IPS DF 6.9 (cell line): Measurements from ENCODE around the gene PBX1.
"Not testable (repeated sequence)": the region's sequence is repeated elsewhere in the genome, so short reads cannot be mapped to it uniquely, and the experiment has no call there.

Source experiments
- DNase-seq: peaks from one replicate; pipeline ENCODE4 v3.0.0-alpha.2; 2013; ENCODE audit warnings: low read depth, low spot score
- H3K27ac ChIP-seq: one replicate; pipeline ENCODE4 v1.5.1; 2013; ENCODE audit warnings: low read length, control low read depth
- H3K27me3 ChIP-seq: 2 replicates; pipeline ENCODE4 v1.6.1; 2013; ENCODE audit warnings: mild to moderate bottlenecking, low read length; ENCODE audit not compliant: control insufficient read depth, insufficient read depth
- H3K36me3 ChIP-seq: 2 replicates; pipeline ENCODE4 v1.6.1; 2013; ENCODE audit warnings: low read length; ENCODE audit not compliant: control insufficient read depth, insufficient read depth
- H3K4me1 ChIP-seq: 2 replicates; pipeline ENCODE4 v1.6.1; 2013; ENCODE audit warnings: low read length; ENCODE audit not compliant: control insufficient read depth, insufficient read depth
- H3K4me3 ChIP-seq: 2 replicates; pipeline ENCODE4 v1.5.1; 2013; ENCODE audit warnings: mild to moderate bottlenecking, low read length
- H3K9me3 ChIP-seq: 2 replicates; pipeline ENCODE4 v1.6.1; 2013; ENCODE audit warnings: low read length, inconsistent platforms; ENCODE audit not compliant: control insufficient read depth, insufficient read depth
- WGBS: extraction: QIAGEN DNeasy Blood & Tissue Kit; methylation state at CpG from one replicate; pipeline ENCODE4 v1.1.7; 2013; ENCODE audit warnings: mixed read lengths, missing lambda C conversion rate; ENCODE audit not compliant: insufficient read length, insufficient coverage; 5-methylcytosine and 5-hydroxymethylcytosine counted together

PBX1 gene

DNA sequence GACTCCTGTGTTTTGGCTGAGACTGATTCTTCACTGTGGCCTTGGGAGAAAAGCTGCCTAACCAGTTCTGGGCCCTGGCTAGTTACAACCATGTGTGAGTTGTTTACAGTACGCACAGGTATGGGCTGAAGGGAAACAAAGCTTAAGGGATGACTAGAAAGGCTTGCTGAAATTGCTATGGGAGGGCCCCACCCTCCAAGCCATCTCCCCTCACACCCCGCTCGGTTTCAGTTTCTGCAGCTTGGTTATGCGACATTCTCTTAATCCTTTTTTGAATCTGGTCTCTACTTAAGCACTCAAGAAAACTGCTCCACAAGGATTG, 43.1 kb downstream of the PBX1 start:
- no peak overlapping the region for H3K4me3 ChIP-seq
- no peak for DNase-seq
- WGBS = no CpG with 5 or more reads among the region's 4 CpGs
- no peaks in the 10 kb centered on the region for H3K27me3 ChIP-seq
- H3K36me3 ChIP-seq = no peaks in the 10 kb centered on the region
- H3K4me1 ChIP-seq = peaks cover 3% of the 10 kb centered on the region; the same call in 1 of the 2 replicates
- no peak overlapping the region for H3K27ac ChIP-seq
- no peaks in the 10 kb centered on the region for H3K9me3 ChIP-seq

DNA sequence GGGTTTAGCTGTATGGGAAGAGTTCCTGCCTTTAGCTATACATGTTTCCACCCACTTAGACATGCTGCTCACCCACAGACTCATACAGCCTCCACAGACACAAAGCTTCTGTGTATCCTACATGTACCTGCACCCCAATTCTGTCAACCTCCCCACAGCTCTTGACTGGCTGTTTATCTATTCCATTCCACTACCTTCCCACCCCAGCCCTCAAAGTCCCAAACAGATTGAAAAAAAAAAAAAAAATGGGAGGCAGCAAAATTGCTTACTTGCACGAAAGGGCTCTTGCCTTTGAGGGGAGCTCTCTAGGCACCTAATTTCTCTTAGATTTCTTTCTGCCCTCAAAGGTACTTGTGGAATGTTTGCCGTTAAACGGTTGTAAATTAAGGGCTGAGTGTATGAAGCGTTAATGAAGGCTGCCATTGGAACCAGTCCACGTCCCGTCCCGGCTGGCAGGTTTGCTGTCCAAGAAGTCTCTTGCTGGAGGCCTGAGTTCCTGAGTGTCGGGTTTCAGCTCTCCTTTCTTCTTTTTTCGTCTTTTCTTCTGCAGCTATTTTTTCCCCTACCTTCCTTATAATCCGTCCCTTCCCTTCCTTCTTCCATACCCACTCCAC, 43.6 kb downstream of the PBX1 start:
- Histone ChIP-seq H3K27me3 (no peaks in the 10 kb centered on the region), H3K36me3 (no peaks in the 10 kb centered on the region), H3K27ac (no peak overlapping the region), H3K4me1 (peaks cover 3% of the 10 kb centered on the region; the same call in 1 of the 2 replicates), H3K9me3 (no peaks in the 10 kb centered on the region), H3K4me3 (no peak overlapping the region)
- no peak for DNase-seq
- WGBS = no CpG with 5 or more reads among the region's 10 CpGs

DNA sequence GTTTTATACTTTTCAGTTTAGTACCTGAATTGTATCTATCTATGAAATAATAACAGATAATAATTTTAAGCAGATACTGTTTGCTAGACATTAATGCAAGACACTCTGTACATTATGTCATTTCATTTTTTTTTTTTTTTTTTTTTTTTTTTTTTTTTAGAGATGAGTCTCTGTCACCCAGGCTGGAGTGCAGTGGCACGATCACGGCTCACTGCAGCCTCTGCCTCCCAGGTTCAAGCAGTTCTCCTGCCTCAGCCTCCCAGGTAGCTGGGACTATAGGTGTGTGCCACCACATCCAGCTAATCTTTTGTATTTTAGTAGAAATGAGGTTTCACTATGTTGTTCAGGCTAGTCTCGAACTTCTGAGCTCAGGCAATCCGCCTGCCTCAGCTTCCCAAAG, 44.8 kb downstream of the PBX1 start:
- H3K27ac ChIP-seq, H3K9me3 ChIP-seq, H3K4me3 ChIP-seq, H3K27me3 ChIP-seq, DNase-seq, H3K36me3 ChIP-seq, H3K4me1 ChIP-seq: not testable (repeated sequence)
- no CpG with 5 or more reads among the region's 4 CpGs for WGBS

DNA sequence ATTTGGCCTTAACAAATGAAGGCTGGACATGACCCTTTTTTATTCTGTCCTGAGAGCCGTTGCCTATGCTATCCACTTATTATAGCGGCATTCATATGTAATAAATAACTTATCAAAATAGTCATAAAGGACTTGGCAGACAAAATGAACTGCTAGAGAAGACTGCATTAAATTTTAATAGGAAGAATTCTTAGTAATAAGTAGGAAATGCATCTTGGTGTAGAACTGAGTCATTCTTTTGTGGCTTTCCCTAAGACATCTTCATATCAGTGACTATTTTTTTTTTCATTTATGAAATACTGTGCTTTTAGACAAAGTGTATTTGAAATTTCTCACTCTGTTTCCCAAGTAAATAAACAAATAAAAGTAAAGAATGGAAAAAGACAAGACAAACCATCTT, 45.6 kb downstream of the PBX1 start:
- Histone ChIP-seq H3K9me3 (no peaks in the 10 kb centered on the region), H3K4me3 (no peak overlapping the region), H3K4me1 (peaks cover 8% of the 10 kb centered on the region; the same call in 1 of the 2 replicates), H3K36me3 (no peaks in the 10 kb centered on the region), H3K27me3 (no peaks in the 10 kb centered on the region), H3K27ac (no peak overlapping the region)
- no peak for DNase-seq
- no CpG with 5 or more reads among the region's 2 CpGs for WGBS

DNA sequence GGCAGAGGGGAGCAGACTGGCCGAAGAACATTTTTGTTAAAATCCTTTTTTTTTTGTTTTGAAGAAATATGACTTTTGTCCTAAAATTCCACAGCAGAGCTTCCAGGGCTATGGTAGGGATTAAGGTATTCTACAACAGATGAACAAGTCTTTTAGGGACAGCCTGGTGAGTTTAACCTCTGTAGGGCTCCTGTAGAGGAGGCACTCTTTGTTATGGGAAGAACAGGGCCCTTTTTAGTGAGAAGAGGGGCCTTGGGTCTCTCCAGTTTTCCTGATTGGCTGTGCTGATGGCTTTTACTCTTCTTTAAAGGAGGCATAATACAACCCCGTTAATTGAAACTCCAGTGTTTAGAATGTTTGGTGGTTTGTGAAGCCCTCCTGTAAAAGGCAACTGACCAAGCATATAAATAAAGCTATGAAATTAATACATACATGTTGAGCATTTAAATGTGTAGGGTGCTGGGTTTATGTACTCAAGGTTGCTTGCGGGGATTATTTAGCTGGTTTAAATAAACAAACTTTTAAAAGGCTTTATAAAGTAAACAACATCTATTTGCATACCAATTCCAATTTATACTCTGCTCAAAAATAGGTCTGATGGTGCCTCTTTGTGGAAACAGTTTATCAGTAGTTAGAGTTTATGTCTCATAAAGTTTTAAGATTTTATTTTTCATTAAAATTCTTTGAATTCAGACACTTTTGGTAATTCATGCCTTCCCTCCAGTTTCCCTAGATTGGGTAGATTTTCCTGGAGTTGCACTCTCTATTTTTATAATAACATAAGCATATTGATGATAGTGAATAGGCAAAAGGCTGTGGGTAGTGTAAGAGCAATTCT, 46.5 kb downstream of the PBX1 start:
- Histone ChIP-seq H3K4me1 (peaks cover 9% of the 10 kb centered on the region; the same call in 1 of the 2 replicates), H3K27me3 (no peaks in the 10 kb centered on the region), H3K36me3 (no peaks in the 10 kb centered on the region), H3K9me3 (no peaks in the 10 kb centered on the region), H3K4me3 (no peak overlapping the region), H3K27ac (no peak overlapping the region)
- WGBS = no CpG with 5 or more reads among the region's 3 CpGs
- DNase-seq = no peak

DNA sequence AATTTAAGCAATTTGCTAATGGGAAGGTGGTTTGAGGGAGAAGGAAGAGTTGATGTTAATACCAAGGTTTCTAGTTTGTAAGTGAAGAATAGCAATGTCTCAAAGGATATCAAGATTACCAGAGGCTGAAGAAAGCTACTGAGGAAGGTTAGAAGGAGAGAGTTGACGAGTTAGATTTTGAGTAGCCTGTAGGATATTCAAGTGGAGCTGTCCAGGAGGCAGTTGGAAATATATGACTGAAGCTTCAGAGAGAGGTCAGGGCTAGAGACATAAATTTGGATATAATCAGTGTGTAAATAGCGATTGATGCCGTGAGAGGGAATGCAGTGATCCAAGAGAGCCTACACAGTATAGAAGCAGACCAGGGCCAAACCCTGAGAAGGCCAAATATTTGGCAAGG, 48.4 kb downstream of the PBX1 start:
- no peaks in the 10 kb centered on the region for H3K9me3 ChIP-seq
- no peak overlapping the region for H3K4me3 ChIP-seq
- H3K27me3 ChIP-seq = no peaks in the 10 kb centered on the region
- H3K4me1 ChIP-seq = peaks cover 11% of the 10 kb centered on the region; the same call in 1 of the 2 replicates
- no peak overlapping the region for H3K27ac ChIP-seq
- no peaks in the 10 kb centered on the region for H3K36me3 ChIP-seq
- no peak for DNase-seq
- no CpG with 5 or more reads among the region's 3 CpGs for WGBS

DNA sequence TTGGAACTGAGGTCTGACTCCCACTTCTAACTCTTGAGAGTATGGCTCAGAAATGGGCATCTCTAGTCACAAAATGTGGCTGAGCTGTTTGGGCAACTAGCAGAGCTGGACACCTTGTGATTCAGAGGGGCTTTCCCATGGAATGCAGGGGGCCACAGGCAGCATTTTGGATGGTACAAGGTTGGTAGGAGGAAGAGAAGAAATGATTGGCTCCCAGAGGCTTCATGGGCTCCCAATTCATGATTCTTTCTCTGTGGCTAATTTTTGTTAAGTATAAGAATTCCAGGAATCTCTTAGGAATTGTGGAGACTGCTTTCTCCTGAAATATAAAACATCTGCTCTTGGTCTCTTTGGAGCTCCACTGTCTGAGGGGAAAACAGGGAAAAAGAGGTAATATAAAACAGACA, 49.7 kb downstream of the PBX1 start:
- Histone ChIP-seq H3K4me3 (no peak overlapping the region), H3K9me3 (no peaks in the 10 kb centered on the region), H3K36me3 (no peaks in the 10 kb centered on the region; the same call in 1 of the 2 replicates), H3K4me1 (peaks cover 15% of the 10 kb centered on the region; the same call in 1 of the 2 replicates), H3K27ac (no peak overlapping the region), H3K27me3 (no peaks in the 10 kb centered on the region)
- no peak for DNase-seq

DNA sequence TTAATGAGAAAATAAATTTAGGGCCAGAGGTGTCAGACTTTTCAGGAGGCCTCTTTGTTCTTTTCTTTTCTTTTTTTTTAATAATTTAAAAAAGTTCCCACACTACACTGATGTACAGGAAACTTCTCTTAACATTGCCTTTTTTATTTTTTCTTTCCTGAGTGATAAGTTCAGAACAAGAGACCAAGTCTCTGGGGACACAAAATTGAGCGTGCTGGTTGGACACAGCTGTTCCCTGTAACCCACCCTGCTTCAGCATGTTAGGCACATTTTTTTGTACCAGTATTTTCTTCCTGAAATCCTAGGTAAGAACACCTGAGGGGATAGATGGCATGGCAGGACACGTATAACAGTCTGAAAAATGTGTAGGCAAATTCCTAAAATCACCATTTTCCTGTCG, 50.1 kb downstream of the PBX1 start:
- H3K4me3 ChIP-seq = no peak overlapping the region
- H3K27ac ChIP-seq = no peak overlapping the region
- peaks cover 18% of the 10 kb centered on the region; the same call in 1 of the 2 replicates for H3K4me1 ChIP-seq
- H3K27me3 ChIP-seq = no peaks in the 10 kb centered on the region
- no peak for DNase-seq
- H3K36me3 ChIP-seq = no peaks in the 10 kb centered on the region; the same call in 1 of the 2 replicates
- no peaks in the 10 kb centered on the region for H3K9me3 ChIP-seq
- WGBS = no CpG with 5 or more reads among the region's 3 CpGs

DNA sequence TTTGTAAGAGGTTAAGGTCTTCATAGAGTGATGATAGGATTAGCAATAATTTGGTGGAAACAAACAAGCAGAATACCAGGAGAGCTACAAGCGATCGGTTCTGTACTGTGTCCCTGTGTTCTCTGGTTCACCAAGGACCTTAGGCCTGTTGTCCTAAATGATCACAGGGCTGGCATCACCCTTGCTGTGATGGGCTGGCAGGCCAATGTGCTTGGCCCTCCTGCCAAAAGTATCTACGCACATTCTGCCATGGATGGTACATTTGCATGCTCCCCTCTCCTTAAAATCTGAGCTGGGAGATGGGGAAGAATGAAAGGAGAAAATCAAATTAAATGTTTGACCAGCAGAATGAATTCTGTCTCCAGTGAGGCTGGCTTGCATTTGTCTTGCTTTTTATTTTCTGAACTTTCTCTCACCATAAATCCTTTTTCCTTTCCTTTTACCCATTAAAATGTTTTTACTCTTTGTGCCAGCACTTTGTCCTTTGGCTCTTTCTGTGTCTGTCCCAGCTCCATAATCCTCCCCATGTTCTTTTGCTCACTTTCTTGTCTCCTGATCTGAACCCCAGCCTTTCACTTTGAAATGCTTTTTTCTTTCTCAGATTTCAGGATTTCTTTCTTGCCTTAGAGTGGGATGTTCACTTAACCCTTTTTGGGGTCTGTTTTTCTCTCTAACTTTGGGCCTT, 51.7 kb downstream of the PBX1 start:
- H3K9me3 ChIP-seq = no peaks in the 10 kb centered on the region
- peaks cover 19% of the 10 kb centered on the region for H3K4me1 ChIP-seq
- H3K36me3 ChIP-seq = no peaks in the 10 kb centered on the region; the same call in 1 of the 2 replicates
- DNase-seq = no peak
- H3K4me3 ChIP-seq = no peak overlapping the region
- no peaks in the 10 kb centered on the region for H3K27me3 ChIP-seq
- H3K27ac ChIP-seq = no peak overlapping the region
- no CpG with 5 or more reads among the region's 3 CpGs for WGBS

DNA sequence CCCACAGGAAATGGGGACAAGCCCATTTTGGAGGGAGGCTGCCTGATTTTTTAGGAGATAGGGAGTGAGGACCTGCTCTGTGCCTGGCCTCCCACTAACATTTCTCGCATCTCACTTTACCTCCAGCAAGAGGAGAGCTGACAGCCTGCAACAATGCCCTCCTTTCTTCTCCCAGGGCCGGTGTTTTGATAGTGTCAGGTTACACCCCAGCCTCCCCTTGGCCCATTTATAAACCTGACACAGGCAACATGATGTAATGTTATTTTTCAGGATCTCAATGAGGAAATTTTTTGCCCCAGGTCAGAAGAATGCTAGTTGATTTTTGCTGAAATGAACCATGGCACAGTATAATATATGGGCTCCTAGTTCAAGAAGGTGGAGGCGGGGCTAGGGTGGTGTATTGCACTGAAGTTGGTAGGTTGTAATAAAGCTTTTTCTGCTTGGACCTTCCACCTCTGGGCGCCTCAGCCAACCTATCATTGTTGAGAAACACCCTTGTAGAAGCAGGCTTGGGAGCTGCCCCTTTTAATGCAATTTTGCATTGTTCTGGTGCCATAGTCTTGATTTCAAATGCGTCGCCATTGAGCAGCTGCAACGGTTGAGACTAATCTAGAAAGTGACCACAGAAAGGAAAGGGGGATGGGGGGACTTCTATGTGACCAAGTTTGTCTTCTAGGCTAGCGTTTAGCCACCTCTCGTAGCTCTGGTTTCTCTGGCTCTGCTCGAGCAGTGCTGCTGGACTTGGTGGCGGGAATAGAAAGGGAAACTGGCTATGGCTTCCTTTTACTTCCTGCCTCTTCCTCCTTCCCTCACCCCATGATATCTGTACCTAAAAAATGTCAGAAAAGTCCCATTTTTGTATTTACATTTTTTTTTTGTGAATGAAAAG, 53.0 kb downstream of the PBX1 start:
- WGBS = no CpG with 5 or more reads among the region's 11 CpGs
- H3K27me3 ChIP-seq = no peaks in the 10 kb centered on the region
- DNase-seq = no peak
- no peak overlapping the region for H3K27ac ChIP-seq
- peaks cover 21% of the 10 kb centered on the region for H3K4me1 ChIP-seq
- H3K4me3 ChIP-seq = no peak overlapping the region
- H3K9me3 ChIP-seq = no peaks in the 10 kb centered on the region
- H3K36me3 ChIP-seq = no peaks in the 10 kb centered on the region; the same call in 1 of the 2 replicates
